GM21717 (cell line): ENCODE measurements around the gene SPCS1.
A peak's percentile ranks its signal among the peaks of the same experiment; 100 is the strongest.

Experiments
- ATAC-seq: cut with Tn5 transposase; IDR thresholded peaks from one replicate; pipeline ENCODE4 v1.9.1; 2021; ENCODE audit warnings: mild to moderate bottlenecking, moderate library complexity; ENCODE audit not compliant: unreplicated experiment

SPCS1 gene

DNA sequence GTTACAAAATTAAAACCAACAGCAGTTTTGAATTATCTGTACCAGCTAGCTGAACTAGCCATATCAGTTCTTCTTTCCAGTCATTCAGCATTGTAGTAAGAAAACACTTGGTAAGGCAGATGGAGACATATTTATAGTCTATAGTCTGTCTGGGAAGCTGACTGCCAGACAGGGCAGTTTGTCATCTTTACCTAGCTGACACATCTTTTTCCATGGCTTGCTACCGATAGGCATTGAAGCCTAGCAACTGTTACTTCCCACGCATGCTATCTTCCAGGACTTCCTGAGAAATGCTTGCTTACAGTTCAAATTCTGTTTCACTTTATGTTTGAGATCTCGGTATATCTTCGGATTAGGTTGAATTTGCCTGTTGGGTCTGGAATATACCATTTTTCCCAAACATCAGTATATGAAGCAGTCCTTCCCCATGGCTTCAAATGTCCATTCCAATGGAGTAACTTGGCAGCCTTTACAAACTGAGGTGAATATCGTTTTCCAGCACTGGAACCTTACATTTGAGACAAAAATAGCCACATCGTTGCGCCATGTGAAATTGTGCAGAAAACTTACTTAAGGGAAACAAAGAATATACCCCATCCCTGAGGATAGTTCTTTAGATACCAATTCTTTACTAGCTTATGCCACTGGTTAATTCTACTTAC, 11.2 kb upstream of the SPCS1 start:
- no peak for ATAC-seq

DNA sequence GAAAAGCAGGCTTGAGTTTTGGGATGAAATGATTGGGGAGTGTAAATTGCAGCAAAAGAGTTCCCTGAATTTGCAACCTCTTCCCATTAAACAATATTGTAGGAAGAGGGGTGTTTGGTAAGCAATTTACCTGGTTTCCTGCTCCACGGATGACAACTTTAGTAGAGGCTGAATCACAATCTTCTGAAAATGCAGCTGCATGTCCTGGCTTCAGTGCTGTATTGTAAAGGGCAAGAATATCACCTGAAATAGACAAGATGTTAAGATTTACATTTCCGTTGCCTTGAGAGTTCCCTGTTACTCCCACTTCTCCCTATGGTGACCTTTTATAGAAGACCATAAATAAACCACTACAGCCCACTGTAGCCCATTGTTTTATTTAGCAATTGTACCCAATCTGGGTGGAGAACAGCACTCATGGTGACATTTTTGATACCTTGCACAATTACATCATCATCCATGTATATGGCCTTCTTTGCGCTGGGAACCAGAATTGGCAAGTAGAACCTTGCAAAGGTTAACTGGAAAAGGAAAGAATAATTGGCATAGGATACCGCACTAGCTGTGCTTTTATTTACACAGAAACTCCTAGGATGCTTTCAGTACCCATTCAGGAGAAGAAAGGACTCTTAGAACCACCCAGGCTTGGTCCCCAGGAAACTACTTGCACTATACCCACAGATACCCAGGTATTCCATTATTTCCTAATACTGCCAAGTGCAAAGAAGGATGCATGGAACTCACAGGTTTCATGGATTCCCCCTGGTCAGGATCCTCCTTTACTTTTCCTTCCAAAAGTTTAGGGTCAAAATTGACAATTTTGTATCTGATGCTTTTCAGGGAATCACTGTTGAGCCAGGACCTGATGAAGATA, 9.9 kb upstream of the SPCS1 start:
- ATAC-seq: no peak

DNA sequence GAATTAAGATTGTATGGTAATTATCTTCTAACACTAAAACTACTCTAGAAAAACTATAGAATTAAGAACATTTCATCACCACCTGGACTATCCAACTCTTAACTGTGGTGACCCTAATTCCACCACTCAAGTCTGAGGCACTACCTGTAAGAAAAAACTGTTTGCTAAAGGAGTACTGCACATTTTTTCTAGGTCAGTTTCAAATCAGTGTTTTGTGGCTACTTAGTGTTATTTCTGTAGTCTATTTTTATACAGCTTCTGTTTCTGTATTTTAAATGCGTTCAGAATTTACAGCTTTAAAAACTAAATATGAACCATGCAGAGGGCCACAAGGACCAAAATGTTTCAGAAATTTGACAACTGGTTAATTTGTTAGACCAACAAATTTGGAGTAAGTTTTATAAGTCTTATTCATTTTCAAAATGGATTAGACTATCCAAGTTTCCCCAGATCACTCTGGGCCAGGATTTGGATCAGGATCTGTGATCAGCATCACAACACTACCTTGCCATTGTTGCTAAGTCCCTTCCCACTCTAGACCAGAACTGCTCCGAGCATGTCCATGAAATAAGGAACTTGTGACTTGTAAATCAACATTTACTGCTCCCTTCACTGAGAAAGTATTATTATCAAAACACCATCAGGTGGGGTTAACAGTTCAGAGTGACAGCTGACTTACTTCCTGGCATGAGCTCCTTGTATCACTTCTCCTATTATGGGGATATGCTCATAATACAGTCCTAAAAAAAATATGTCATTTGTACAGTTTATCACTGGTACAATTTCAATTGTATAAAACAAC, 8.9 kb upstream of the SPCS1 start:
- ATAC-seq: no peak

DNA sequence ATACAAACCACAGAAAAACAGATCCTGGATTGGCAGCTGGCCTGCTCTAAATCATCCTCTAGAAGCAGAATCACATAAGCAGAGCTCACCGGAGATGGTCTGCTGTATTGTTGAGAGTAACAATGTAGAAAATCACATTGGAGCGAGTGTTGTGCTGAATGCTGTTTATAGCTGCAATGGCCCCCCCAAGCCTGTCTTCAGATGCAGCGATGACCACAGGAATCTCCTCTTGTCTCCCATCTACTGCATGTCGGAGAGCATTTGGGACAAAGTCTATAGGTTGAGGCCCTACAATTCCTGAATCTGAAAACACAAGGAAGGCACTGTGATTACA, 8.3 kb upstream of the SPCS1 start:
- ATAC-seq: no peak

DNA sequence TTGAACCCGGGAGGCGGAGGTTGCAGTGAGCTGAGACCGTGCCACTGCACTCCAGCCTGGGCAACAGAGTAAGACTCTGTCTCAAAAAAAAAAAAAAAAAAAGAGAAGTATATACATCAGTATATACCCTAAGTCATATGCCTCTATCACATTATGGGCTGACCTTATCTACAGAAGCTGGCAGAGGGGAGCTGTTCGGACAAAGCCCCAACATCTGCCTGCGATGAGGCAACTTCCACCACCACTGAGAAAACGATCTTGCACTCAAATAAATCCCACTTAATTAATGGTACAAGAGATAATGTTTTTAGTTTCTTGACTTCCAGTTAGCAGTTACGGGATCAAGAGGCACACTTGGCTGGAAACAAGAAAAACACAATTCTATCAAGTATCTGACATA, 2.6 kb upstream of the SPCS1 start:
- no peak for ATAC-seq

DNA sequence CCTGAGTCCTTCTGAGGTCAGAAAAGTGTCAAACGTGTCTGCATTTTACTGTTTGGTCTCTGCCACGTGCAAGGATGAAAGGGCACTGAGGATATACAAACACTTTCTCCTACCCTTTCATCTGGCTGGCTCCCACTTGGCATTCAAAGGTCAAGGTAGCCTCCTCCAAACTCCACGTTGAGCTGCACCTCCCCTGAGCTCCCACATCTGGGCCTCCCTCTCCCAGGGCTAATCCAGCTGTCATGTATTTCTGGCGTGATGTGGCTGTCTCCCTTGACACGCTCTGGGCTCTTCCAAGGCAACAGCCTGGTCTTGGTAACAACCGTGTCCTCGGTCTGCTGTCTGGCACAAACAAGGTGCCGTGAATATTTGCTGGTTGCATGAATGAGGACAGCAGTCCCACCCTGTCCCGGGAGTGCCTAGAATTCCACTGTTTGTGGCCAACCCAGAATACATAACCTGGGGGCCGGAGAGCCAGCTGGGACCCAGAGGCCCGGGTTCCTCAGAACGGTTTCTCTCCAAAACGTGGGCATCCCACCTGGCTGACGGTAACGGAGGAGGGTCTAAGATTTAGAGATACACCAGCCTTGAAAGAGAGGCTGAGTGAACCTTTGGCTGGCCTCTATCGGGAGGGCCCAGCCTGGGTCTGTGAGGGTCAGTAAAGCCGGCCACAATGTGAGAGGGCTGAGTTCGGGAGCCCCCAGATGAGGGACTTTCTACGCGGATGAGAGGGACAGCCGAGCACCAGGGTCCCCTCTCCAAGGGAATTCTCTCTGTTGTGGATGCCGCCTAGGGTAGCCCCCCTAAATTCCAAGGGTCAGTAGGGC, 1.1 kb upstream of the SPCS1 start:
- peak; percentile 11 for ATAC-seq

DNA sequence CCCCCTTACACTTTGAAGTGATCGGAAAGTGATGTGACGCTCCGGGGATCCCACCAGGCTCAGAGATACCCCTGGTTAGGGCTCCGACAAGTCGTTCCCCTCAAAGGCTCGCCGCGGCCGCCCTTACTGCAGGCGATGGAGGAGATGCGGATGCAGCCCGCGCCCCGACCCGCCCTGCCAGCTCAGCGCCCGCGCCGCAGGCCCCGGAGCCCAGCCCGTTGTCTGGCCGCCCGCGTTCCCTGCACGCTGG, 543 bp upstream of the SPCS1 start:
- no peak for ATAC-seq

DNA sequence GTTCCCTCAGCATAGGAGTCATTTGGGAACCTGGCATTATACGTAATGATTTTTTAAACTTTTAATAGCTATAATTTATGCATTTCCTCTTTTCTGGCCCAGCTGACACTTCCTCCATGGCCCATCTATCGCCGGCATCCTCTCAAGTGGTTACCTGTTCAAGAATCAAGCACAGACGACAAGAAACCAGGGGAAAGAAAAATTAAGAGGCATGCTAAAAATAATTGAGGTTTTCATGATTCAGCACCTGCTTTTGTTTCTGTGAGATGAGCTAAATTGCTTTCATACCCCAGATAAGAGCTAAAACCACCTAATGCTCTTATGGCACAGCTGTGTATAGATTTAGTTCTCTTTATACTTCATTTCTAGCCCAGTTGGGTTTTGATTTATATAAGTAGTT, 1.7 kb downstream of the SPCS1 start:
- no peak for ATAC-seq

DNA sequence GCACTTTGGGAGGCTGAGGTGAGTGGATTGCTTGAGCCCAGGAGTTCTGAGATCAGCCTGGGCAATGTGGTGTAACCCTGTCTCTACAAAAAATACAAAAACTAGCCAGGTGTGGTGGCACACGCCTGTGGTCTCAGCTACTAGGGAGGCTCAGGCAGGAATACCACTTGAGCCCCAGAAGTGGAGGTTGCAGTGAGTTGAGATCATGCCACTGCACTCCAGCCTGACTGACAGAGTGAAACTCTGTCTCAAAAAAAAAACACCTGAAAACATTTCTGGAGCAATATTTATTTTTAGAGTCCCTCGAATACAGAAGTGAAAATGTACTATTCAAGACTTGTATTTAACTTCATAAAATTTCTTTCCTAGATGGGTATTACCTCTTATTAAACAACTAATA, 4.6 kb downstream of the SPCS1 start:
- ATAC-seq: no peak

DNA sequence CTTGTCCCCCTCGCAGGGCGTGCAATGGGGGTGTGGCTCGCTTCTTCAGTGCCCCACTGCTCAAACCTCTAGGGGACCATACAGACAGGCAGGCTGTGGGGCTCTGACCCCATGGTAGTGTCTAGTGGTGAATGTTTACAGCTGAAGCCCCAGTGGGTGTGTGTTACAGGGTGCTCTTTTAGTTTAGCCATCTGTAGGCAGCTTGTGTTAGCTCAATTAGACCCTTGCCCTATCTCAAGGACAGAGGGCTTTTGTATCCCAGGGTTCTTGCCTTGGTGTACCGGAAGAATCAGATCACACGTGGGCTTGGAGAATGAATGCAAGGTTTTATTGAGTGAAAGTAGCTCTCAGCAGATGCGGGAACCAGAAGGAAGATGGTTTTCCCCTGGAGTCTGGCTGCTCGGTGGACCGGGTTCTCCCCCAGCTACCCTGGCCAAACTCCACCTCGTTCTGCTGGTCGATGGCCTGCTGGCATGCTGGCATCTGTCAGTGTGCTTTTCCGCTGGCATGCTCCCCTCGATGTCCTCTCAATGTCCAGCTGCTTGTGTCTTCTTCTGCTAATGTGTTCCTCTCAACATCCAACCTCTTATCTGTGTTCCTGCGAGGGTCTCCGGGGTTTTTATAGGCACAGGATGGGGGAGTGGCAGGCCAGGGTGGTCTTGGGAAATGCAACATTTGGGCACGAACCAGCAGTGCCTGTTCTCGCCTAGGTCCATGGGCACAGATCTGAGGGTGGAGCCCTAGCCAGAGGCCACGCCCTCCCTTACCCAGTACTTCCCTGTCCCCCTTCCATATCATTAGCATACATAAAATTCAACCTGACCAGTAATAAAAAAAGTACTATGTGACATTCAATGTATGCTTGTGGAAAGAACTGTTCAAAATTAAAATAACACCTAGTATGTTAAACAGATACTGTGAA, 6.6 kb downstream of the SPCS1 start:
- no peak for ATAC-seq

DNA sequence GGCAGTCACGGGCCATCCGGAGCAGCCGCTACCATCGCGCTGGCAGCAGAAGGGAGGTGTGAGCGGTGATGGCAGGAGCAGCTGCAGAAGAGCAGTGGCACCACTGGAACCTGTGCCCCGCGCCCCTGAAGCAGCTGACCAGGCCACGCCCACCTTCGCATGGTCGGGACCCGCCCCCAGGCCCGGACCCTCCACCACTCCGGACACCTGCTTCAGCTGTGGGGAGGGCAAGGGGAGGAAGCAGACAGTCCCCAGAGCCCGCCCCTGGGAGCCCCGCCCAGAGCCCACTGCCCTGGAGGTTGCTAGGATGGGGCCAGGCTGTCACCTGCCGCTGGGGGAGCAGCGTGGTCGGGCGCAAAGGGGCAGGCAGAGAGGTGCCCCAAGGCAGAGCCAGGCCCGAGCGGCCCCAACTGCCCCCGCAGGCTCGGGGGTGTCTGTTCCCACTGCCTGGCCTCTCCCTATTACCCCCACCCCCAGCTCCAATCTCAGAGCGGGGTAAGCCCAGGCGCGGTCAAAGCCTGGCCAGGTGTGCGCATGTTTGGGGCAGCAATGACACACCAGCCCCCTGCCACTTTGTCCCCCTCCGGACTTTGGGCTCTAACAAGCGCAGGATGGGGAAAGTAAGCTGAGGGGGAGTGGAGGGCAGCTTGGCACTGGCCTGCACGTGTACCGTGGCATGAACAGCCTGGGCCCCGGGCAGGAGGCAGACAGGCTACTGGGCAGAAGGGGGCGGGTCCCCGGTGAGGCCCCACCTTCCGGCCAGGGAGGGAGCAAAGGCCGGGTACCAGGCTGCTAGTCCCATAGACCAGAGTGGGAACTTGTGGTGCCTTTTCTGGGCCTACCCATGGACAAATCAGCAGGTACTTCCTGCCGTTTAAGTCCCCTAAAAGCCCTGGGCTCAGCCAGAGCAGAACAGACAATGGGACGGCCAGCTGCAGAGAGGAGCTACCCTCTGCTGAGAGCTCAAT, 8.7 kb downstream of the SPCS1 start:
- no peak for ATAC-seq

DNA sequence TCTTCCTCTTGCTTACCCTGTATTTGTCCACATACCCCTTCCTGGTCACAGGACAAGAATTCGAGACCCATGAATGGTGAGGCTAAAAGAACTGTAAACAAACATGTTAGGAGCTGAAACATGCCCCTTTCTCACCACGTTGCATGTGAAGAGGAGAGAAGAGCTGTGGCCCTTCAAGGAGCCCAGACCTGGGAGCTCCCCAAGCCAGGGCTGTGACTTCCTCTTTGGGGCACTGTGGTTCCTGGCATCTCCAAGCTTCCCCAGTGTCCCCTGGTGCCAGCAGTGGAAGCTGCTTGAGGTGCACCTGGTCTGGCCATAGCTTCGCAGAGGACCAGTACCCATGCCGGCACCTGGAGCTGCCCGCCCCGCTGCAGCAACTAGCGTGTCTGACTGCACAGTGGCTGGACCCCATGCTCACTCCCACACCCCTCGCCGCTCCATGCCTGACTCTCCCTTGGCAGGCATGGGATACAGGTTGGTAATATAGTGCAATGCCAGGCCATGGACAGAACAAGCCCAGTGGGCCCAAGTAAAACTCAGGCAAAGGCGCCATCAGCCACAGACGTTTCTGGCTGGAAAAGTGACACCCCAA, 9.9 kb downstream of the SPCS1 start:
- ATAC-seq: no peak

DNA sequence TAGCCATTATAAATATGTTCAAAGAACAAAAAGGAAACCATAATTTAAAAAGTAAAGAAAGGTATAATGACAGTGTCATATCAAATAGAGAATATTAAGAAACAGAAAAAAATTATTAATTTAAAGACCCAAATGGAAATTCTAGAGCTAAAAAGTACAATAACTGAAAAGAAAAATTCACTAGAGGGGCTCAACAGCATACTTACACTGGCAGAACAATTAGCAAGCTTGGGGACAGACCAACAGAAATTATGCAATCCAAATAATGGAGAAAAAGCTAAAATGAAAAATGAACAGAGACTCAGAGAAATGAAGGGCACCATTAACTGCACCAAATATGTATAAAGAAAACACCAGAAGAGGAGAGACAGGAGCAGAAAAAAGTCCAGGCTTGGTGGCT, 13.7 kb downstream of the SPCS1 start:
- ATAC-seq: no peak

DNA sequence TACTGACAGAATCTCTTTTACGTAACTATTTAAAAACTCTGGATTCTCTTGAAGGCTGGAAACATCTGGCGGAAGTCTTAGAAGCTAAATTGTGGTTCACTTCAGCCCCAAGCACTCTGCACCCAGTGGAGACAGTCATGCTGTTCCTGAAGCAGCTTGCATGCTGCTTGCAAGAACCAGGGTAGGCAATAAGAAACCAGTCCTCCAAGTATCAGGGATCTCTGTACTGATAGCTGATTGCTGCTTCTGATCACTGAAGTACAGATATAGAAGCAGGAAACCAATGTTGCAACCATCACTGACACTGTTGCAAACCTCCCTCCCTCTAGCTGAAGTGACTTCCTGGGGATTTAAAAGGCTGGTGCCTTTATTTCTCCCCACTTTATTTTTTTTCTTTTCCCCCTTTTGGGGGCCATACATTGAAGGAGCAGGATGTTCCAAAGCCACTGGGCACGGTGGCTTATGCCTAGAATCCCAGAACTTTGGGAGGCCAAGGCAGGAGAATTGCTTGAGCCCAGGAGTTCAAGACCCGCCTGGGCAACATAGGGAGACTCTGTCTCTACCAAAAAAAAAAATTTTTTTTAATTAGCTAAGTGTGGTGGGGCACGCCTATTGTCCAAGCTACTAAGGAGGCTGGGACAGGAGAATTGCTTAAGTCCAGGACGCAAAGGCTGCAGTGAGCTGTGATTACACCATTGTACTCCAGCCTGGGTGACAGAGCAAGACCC, 15.3 kb downstream of the SPCS1 start:
- no peak for ATAC-seq

DNA sequence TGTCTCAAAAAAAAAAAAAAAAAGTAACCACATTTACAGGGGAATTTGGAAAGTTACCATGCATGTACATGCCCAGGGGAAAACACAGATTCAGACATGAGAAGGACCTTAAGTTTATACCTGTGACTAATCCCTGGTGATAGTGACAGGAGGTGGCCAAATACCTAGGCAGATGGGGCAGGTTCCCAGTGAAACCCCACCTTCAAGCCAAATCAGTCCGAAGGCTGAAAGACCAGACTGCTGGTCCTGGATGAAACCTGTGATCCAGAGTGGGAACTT, 15.8 kb downstream of the SPCS1 start:
- ATAC-seq: no peak

DNA sequence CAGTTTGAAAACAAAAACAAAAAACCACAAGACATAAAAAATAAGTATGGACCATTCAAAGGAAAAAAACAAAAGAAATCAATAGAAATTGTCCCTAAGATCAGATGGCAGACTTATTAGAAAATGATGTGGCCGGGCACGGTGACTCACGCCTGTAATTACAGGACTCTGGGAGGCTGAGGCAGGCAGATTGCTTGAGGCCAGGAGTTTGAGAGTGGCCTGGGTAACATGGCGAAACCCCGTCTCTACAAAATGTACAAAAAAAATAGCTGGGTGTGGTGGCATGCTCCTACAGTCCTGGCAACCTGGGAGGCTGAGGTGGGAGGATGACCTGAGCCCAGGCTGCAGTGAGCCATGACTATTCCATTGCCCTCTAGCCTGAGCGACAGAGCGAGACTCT, 16.6 kb downstream of the SPCS1 start:
- no peak for ATAC-seq

DNA sequence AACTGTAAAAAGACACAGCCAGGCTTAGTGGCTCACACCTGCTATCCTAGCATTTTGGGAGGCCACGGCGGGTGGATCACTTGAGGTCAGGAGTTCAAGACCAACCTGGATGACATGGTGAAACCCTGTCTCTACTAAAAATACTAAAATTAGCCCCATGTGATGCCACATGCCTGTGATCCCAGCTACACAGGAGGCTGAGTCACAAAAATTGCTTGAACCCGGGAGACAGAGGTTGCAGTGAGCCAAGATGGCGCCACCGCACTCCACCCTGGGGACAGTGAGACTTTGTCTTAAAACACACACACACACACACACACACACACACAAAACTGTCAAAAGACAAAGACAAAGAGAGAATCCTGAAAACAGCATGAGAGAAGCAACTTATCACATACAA, 18.0 kb downstream of the SPCS1 start:
- no peak for ATAC-seq

DNA sequence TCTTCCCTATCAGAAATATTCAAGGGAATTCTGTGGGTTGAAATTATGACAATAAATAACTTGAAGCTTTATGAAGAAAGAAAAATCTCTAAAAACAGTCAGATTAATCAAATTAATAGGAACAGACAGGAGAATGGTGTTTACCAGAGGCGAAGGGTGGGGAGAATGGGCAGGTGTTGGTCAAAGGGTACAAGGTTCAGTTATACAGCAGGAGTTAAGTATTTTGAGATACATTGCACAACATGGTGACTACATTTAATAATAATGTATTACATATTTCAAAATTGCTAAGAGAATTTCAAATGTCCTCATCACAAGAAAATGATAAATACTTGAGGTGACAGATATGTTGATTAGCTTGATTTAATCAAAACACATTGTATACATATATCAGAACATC, 18.6 kb downstream of the SPCS1 start:
- ATAC-seq: no peak
